ENCODE results near the gene PDE3B.
"Not testable (repeated sequence)": the region's sequence is repeated elsewhere in the genome, so short reads cannot be mapped to it uniquely, and the experiment has no call there.

PDE3B gene

DNA sequence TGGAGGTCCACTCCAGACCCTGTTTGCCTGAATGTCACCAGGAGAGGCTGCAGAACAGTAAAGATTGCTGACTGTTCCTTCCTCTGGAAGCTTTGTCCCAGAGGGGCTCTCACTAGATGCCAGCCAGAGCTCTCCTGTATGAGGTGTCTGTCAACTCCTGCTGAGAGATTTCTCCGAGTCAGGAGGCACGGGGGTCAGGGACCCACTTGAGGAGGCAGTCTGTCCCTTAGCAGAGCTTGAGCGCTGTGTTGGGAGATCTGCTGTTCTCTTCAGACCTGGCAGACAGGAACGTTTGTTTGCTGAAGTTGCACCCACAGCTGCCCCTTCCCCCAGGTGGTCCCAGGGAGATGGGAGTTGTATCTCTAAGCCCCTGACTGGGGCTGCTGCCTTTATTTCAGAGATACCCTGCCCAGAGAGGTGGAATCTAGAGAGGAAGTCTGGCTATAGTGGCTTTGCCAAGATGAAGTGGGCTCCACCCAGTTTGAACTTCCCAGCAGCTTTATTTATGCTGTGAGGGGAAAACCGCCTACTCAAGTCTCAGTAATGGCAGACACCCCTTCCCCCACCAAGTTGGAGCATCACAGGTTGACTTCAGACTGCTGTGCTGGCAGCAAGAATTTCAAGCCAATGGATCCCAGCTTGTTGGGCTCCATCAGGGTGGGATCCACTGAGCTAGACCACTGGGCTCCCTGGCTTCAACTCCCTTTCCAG lies 99.4 kb downstream of the PDE3B start:
- DNase-seq (ENCODE audit: low read depth in 1 of 2, low spot score in 1 of 2): no peak

DNA sequence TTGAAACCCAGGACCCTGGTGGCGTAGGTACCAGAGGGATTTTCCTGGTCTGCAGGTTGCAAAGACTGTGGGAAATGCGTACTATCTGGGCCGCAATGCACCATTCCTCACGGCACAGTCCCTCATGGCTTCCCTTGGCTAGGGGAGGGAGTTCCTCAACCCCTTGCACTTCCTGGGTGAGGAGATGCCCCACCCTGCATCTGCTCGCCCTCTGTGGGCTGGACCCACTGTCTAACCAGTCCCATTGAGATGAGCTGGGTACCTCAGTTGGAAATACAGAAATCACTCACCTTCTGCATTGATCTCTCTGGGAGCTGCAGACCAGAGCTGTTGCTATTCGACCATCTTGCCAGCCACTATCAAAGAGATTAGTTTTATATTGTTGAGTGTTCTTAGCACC lies 100.1 kb downstream of the PDE3B start:
- not testable (repeated sequence) for DNase-seq (ENCODE audit: low read depth in 1 of 2, low spot score in 1 of 2)

DNA sequence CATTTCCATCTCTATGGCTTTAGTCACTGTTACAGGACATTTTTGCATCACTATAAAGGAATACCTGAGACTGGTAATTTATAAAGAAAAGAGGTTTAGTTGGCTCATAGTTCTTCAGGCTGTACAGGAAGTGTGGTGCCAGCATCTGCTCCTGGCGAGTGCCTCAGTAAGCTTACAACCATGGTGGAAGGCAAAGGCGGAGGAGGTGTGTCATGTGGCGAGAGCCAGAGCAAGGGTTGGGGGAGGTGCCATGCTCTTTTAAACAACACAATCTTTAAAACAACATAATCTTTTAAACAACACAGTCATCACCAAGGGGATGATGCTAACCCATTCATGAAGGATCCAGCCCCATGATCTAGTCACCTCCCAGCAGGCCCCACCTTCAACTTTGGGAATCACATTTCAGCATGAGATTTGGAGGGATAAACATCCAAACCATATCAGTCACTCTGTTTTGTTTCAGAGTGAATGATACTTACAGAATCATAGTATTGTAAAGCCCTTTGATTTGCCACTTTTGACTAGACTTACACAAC lies 103.3 kb downstream of the PDE3B start:
- no peak for DNase-seq (ENCODE audit: low read depth in 1 of 2, low spot score in 1 of 2)

DNA sequence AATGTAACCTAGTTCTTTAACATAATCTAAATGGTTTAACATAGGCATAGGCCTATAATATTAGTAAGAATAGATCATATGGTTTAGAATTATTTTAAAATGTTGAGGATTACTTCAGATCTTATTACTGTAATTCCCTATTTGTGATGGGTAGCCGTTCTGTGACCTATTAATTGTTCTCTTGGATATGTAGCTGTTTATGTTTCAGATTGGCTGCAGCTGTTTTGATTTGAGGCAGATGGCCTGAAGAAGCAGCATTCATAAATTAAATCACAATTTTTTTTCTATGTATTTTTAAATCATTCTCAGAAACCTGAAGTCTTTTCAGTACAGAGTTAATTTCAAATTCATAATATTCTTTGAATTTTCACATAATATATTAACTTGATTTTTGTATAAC lies 104.5 kb downstream of the PDE3B start:
- no peak for DNase-seq (ENCODE audit: low read depth in 1 of 2, low spot score in 1 of 2)

DNA sequence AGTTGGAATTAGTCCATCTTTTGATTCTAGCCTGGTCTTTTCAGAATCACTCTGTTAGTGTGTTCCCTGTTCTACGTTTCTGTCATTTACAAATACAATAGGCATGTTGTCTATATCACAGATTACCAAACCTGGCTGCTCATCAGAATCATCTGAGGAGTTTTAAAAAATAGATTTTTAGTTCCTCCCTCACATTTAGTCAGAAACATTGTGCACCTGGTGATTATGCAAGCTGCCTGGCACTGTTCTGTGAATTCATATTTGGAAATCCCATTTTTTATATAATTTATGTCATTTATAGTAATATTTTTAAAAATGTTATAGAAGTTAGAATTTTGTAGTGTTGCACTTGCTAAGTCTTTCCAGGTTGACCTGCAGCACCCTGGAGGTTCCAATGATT lies 107.3 kb downstream of the PDE3B start:
- no peak for DNase-seq (ENCODE audit: low read depth in 1 of 2, low spot score in 1 of 2)

GRCh38 chr11:14751975-14752407 lies 108.4 kb downstream of the PDE3B start:
- no peak for DNase-seq (ENCODE audit: low read depth in 1 of 2, low spot score in 1 of 2)

- no peak for DNase-seq (ENCODE audit: low read depth in 1 of 2, low spot score in 1 of 2)
Measured at GRCh38 chr11:14755140-14755539, 111.5 kb downstream of the PDE3B start.

DNA sequence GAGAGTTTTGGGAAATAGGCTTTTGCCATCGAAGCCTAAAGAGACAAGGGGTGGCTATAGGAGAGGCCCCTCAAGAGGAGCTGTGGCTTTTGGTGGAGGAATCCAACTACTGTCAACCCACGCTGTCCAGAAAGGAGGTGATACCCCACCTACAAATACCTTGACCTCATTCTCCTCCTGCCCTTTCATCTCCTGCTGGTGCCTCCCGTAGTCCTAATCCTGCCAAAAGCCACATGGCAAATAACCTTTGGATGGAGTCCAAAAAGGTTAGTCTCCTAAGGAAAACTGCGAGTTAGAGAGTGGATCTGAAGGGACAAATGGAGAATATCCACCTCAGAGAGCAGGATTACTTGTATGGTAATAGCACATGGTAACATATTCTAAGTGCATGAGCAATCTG lies 112.7 kb downstream of the PDE3B start:
- no peak for DNase-seq (ENCODE audit: low read depth in 1 of 2, low spot score in 1 of 2)

DNA sequence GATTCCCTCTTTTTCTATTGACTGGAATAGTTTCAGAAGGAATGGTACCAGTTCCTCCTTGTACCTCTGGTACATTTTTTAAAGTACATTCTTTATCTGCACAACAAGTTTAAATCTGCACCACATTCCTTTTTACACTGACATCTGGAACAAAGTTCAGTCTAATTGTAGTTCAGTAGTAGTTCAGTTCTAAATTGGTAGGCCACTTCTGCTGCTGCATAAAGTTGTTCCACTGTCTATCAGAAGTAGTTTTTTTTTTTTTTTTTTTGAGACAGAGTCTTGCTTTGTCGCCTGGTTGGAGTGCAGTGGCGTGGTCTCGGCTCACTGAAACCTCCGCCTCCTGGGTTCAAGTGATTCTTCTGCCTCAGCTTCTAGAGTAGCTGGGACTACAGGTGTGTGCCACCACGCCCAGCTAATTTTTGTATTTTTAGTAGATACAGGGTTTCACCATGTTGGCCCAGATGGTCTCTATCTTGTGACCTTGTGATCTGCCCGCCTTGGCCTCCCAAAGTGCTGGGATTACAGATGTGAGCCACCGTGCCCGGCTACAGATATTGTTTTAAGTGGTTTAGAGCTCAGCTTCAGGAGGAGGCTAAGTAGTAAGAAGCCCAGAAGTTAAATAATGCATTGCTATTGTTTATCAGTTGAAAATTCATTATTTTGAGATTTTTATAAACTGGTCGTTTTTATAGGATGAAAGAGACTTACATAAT lies 115.9 kb downstream of the PDE3B start:
- DNase-seq (ENCODE audit: low read depth in 1 of 2, low spot score in 1 of 2): not testable (repeated sequence)

GRCh38 chr11:14764179-14764578 lies 120.6 kb downstream of the PDE3B start:
- DNase-seq (ENCODE audit: low read depth in 1 of 2, low spot score in 1 of 2): no peak

DNA sequence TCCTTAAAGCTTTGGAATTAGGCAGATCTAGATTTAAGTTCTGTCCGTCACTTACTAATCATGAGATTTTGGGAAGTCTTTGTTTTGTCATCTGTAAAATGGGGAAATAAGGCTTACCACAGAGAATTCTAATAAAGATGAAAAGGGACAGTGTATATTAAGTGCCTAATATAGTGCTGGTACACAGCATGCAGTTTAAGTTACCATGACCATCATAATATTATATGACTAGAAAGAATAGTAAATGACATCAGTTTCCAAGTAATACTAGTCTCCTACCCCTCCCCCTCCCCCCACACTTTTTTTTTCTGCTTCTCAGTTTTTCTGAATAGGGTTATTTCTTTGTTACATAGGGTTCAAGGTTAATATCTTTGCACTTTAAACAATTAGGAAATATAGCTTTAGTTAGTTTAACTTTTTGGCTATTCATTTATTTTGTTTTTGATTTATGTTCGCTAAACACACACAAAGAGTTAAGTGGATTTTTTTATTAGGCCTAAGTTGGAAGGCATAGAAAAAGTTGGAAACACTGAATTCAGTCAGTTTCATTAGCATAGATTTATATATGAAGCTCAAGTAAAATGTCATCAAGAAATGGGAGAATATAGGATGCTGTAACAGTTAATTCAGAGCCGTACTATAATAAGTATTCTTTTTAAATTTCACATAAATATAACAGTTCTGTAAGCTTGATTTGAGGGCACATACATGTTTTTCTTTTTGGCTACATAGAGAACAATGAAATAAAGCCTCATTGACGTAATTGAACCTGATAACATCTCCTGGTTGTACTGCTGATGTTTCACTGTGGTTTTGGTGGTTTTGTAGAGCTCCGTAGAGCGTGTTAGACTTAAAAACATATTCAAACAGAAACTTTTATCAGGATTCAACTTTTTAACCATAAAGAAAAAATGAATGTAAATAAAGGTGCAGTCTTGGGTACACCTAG lies 121.2 kb downstream of the PDE3B start:
- peak in 1 of 2 donors; percentile 21 for DNase-seq (ENCODE audit: low read depth in 1 of 2, low spot score in 1 of 2)

DNA sequence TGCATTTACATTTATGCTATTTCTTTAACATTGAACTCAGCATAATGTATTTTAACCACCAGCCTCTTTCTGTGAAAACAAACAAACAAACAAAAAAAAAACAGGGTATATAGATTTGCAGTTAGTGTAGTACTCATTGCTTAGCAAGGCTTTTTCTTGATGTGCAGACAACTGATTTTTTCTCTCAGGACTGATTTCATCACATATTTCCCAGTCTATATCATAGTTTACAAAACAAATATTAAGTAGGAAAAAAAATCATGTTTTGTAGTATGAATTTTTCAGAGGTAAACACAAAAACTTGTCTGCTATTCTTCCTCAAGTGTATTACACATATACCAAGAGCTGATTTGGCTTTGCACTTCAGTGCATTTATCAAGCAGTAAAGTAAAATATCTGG lies 123.0 kb downstream of the PDE3B start:
- no peak for DNase-seq (ENCODE audit: low read depth in 1 of 2, low spot score in 1 of 2)

GRCh38 chr11:14768526-14769188 lies 125.1 kb downstream of the PDE3B start:
- no peak for DNase-seq (ENCODE audit: low read depth in 1 of 2, low spot score in 1 of 2)

GRCh38 chr11:14773755-14774154 lies 130.2 kb downstream of the PDE3B start:
- no peak for DNase-seq (ENCODE audit: low read depth in 1 of 2, low spot score in 1 of 2)

GRCh38 chr11:14774721-14775120 lies 131.1 kb downstream of the PDE3B start:
- DNase-seq (ENCODE audit: low read depth in 1 of 2, low spot score in 1 of 2): no peak

DNA sequence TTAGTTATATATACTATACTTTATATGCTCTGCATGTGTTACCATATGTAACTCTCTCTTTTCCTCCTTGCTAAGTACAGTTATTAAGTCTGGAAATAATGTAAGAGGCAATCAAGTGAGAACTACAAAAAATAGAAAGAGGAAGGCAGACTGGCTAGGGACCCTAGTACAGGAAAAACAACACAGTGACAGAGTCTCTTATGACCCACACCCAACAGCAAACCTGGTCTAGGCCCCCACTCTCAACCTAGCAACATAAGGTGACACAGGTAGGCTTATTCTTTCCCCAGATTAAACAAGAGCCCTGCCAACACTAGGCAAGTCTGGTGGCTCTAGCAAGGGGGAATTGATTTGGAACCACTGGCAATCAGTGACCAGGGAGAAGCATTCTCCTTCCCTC lies 132.3 kb downstream of the PDE3B start:
- DNase-seq (ENCODE audit: low read depth in 1 of 2, low spot score in 1 of 2): no peak

DNA sequence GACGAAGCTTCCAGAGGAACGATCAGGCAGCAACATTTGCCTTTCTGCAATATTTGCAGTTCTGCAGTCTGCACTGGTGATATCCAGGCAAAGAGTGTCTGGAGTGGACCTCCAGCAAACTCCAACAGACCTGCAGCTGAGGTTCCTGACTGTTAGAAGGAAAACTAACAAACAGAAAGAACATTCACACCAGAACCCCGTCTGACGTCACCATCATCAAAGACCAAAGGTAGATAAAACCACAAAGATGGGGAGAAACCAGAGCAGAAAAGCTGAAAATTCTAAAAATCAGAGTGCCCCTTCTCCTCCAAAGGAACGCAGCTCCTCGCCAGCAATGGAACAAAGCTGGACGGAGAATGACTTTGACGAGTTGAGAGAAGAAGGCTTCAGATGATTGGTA lies 134.9 kb downstream of the PDE3B start:
- not testable (repeated sequence) for DNase-seq (ENCODE audit: low read depth in 1 of 2, low spot score in 1 of 2)

DNA sequence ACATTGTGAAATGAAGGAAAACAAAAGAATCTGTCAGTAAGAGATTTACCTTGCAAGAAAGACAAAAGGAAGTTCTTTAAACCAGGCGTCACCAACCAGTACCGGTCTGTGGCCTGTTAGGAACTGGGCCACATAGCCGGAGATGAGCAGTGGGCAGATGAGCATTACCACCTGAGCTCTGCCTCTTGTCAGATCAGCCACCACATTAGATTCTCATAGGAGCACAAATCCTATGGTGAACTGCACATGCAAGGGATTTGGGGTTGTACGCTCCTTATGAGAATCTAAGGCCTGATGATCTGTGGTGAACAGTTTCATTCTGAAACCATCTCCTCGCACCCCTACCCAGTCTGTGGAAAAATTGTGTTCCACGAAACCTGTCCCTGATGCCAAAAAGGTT lies 140.2 kb downstream of the PDE3B start:
- DNase-seq (ENCODE audit: low read depth in 1 of 2, low spot score in 1 of 2): no peak

DNA sequence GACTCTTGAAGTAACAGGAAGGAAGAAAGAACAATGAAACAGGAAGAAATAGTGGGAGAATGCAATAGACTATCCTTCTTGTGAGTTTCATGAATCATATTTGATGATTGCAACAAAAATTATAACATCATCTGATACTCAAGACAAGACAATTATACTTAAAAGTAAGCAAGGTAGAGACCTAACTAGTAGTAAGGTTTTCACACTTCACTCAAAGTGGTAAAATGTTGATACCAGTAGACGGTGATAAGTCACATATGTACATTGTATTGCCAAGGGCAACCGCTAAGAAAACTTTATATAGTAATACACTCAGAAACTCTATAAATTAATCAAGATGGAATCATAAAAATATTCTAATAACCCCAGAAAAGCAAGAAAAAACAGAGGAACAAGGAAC lies 140.6 kb downstream of the PDE3B start:
- no peak for DNase-seq (ENCODE audit: low read depth in 1 of 2, low spot score in 1 of 2)

GRCh38 chr11:14789879-14790484 lies 146.4 kb downstream of the PDE3B start:
- DNase-seq (ENCODE audit: low read depth in 1 of 2, low spot score in 1 of 2): no peak

All from activated T-helper 1 cell treated with anti-CD3 and anti-CD28 coated beads, Interleukin-2, amount 50 U/mL, for 16 hours (primary cell).